Neural progenitor cell (in vitro differentiated cells): ENCODE data around the gene SNX25. TPM values are rescaled to one million over a fixed set of nuclear protein-coding genes. Genes with fewer than 3 reads are reported as not detected.

Source experiments
- DNase-seq: peaks from one replicate; pipeline ENCODE4 v3.0.0-alpha.2; 2016; ENCODE audit warnings: low spot score
- H2AFZ ChIP-seq: fragments of 200-600 bp; sonication (generic); replicated peaks from 2 replicates; pipeline ENCODE4 v1.6.1; 2016; ENCODE audit warnings: antibody characterized with exemption
- H3F3A ChIP-seq: fragments of 200-600 bp; sonication (generic); 2 replicates; pipeline ENCODE4 v1.6.1; 2016; ENCODE audit warnings: antibody characterized with exemption, low read depth
- H3K27ac ChIP-seq: fragments of 200-600 bp; sonication (generic); 2 replicates; pipeline ENCODE4 v1.5.1; 2016; ENCODE audit warnings: mild to moderate bottlenecking
- H3K27me3 ChIP-seq: fragments of 200-600 bp; sonication (generic); 2 replicates; pipeline ENCODE4 v1.6.1; 2016; ENCODE audit warnings: mild to moderate bottlenecking, moderate library complexity
- H3K36me3 ChIP-seq: fragments of 200-600 bp; sonication (generic); 2 replicates; pipeline ENCODE4 v1.5.1; 2016
- H3K4me1 ChIP-seq: fragments of 200-600 bp; sonication (generic); 2 replicates; pipeline ENCODE4 v1.6.1; 2016; ENCODE audit warnings: mixed run types
- H3K4me2 ChIP-seq: fragments of 200-600 bp; sonication (generic); 2 replicates; pipeline ENCODE4 v1.6.1; 2016
- H3K4me3 ChIP-seq: fragments of 200-600 bp; sonication (generic); 2 replicates; pipeline ENCODE4 v1.5.1; 2016
- H3K79me2 ChIP-seq: fragments of 200-600 bp; sonication (generic); 2 replicates; pipeline ENCODE4 v1.6.1; 2016; ENCODE audit warnings: low read depth
- H3K9ac ChIP-seq: fragments of 200-600 bp; sonication (generic); 2 replicates; pipeline ENCODE4 v1.6.1; 2016
- H3K9me3 ChIP-seq: fragments of 200-600 bp; sonication (generic); 2 replicates; pipeline ENCODE4 v1.5.1; 2016; ENCODE audit warnings: low read depth
- H4K20me1 ChIP-seq: fragments of 200-600 bp; sonication (generic); 2 replicates; pipeline ENCODE4 v1.6.1; 2016; ENCODE audit warnings: low read depth
- H3K27ac Mint-ChIP-seq: 3 replicates; pipeline ENCODE4 v1.8.0; 2021; ENCODE audit warnings: mixed read lengths
- H3K27me3 Mint-ChIP-seq: 2 replicates; pipeline ENCODE4 v1.8.0; 2022; ENCODE audit warnings: low read depth, mild to moderate bottlenecking, inconsistent platforms, moderate library complexity, mixed read lengths; ENCODE audit not compliant: insufficient read depth
- H3K36me3 Mint-ChIP-seq: 3 replicates; pipeline ENCODE4 v1.8.0; 2021; ENCODE audit warnings: mixed read lengths
- H3K4me1 Mint-ChIP-seq: 3 replicates; pipeline ENCODE4 v1.8.0; 2021; ENCODE audit warnings: mixed read lengths
- H3K4me3 Mint-ChIP-seq: 3 replicates; pipeline ENCODE4 v1.8.0; 2021; ENCODE audit warnings: mild to moderate bottlenecking, moderate library complexity, mixed read lengths
- H3K9me3 Mint-ChIP-seq: 3 replicates; pipeline ENCODE4 v1.8.0; 2020; ENCODE audit warnings: mixed read lengths
- EZH2 ChIP-seq: fragments of 200-600 bp; sonication (generic); IDR thresholded peaks from 2 replicates; pipeline ENCODE4 v1.6.1; 2017; ENCODE audit warnings: antibody characterized with exemption, mild to moderate bottlenecking, moderate library complexity
- EZH2phosphoT487 ChIP-seq: fragments of 200-600 bp; sonication (generic); IDR thresholded peaks from 2 replicates; pipeline ENCODE4 v1.6.1; 2017; ENCODE audit warnings: antibody characterized with exemption
- total RNA-seq: library from RNA; depleted of rRNA; stranded (reverse); fragments of >200 nt; gene quantifications from 2 replicates; pipeline ENCODE4 v1.2.3, GENCODE V29; 2015; ENCODE audit warnings: low replicate concordance
- TF ChIP-seq, protein P1 (sequence below): fragments of 200-600 bp; sonication (generic); IDR thresholded peaks from 2 replicates; pipeline ENCODE4 v1.5.1; 2017; ENCODE audit warnings: antibody characterized with exemption, mild to moderate bottlenecking

SNX25 gene
- total RNA-seq, 1 donor from 2014 or later = 50.8 TPM

GRCh38 chr4:185304944-185305690, 95.7 kb downstream of the SNX25 start:
- peak overlapping the region; percentile 99 for H3K27ac ChIP-seq
- no peaks in the 10 kb centered on the region for H3K27me3 Mint-ChIP-seq
- DNase-seq = peak; percentile 82
- H3K4me1 Mint-ChIP-seq = peaks cover 31% of the 10 kb centered on the region
- H3F3A ChIP-seq = peaks cover 36% of the 10 kb centered on the region
- peaks cover 11% of the 10 kb centered on the region for H3K79me2 ChIP-seq
- no peaks in the 10 kb centered on the region for H3K36me3 ChIP-seq
- H3K27me3 ChIP-seq = no peaks in the 10 kb centered on the region
- TF ChIP-seq EZH2 = no peak
- TF ChIP-seq, protein P1, sequence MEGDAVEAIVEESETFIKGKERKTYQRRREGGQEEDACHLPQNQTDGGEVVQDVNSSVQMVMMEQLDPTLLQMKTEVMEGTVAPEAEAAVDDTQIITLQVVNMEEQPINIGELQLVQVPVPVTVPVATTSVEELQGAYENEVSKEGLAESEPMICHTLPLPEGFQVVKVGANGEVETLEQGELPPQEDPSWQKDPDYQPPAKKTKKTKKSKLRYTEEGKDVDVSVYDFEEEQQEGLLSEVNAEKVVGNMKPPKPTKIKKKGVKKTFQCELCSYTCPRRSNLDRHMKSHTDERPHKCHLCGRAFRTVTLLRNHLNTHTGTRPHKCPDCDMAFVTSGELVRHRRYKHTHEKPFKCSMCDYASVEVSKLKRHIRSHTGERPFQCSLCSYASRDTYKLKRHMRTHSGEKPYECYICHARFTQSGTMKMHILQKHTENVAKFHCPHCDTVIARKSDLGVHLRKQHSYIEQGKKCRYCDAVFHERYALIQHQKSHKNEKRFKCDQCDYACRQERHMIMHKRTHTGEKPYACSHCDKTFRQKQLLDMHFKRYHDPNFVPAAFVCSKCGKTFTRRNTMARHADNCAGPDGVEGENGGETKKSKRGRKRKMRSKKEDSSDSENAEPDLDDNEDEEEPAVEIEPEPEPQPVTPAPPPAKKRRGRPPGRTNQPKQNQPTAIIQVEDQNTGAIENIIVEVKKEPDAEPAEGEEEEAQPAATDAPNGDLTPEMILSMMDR = peak; percentile 70
- no peak overlapping the region for H3K9ac ChIP-seq
- peak overlapping the region; percentile 20 for H3K4me3 ChIP-seq
- H2AFZ ChIP-seq = no peak overlapping the region
- no peaks in the 10 kb centered on the region for H3K9me3 ChIP-seq
- H4K20me1 ChIP-seq = no peaks in the 10 kb centered on the region
- no peak overlapping the region for H3K27ac Mint-ChIP-seq
- peak overlapping the region; percentile 61 for H3K4me2 ChIP-seq
- peaks cover 10% of the 10 kb centered on the region for H3K36me3 Mint-ChIP-seq
- no peaks in the 10 kb centered on the region for H3K9me3 Mint-ChIP-seq
- no peak overlapping the region for H3K4me3 Mint-ChIP-seq
- H3K4me1 ChIP-seq = peaks cover 36% of the 10 kb centered on the region

GRCh38 chr4:185305979-185306442, 96.6 kb downstream of the SNX25 start:
- Mint-ChIP-seq H3K27me3 (no peaks in the 10 kb centered on the region), H3K9me3 (no peaks in the 10 kb centered on the region), H3K27ac (no peak overlapping the region), H3K4me3 (no peak overlapping the region), H3K4me1 (peaks cover 31% of the 10 kb centered on the region), H3K36me3 (peaks cover 12% of the 10 kb centered on the region)
- no peaks in the 10 kb centered on the region for H4K20me1 ChIP-seq
- peak overlapping the region; percentile 99 for H3K27ac ChIP-seq
- H2AFZ ChIP-seq = no peak overlapping the region
- no peak overlapping the region for H3K9ac ChIP-seq
- peak overlapping the region; percentile 61 for H3K4me2 ChIP-seq
- H3K36me3 ChIP-seq = no peaks in the 10 kb centered on the region
- TF ChIP-seq EZH2phosphoT487 = peak; percentile 77
- TF ChIP-seq EZH2 = no peak
- TF ChIP-seq, protein P1 = no peak
- no peaks in the 10 kb centered on the region for H3K9me3 ChIP-seq
- peaks cover 36% of the 10 kb centered on the region for H3F3A ChIP-seq
- H3K79me2 ChIP-seq = peaks cover 11% of the 10 kb centered on the region
- no peaks in the 10 kb centered on the region for H3K27me3 ChIP-seq
- DNase-seq = peak; percentile 92
- peaks cover 36% of the 10 kb centered on the region for H3K4me1 ChIP-seq
- H3K4me3 ChIP-seq = peak overlapping the region; percentile 20

- H3K4me1 ChIP-seq = peaks cover 36% of the 10 kb centered on the region
- H3K4me2 ChIP-seq = peak overlapping the region; percentile 61
Observed at GRCh38 chr4:185307136-185307950, 97.9 kb downstream of the SNX25 start.

More at GRCh38 chr4:185307136-185307950, 97.9 kb downstream of the SNX25 start:
- H3K27me3 ChIP-seq = no peaks in the 10 kb centered on the region
- peak overlapping the region; percentile 3 for H3K9ac ChIP-seq
- H3K79me2 ChIP-seq = peaks cover 11% of the 10 kb centered on the region
- no peaks in the 10 kb centered on the region for H3K9me3 Mint-ChIP-seq
- DNase-seq = peak; percentile 20
- no peak overlapping the region for H2AFZ ChIP-seq
- peaks cover 20% of the 10 kb centered on the region for H3K36me3 Mint-ChIP-seq
- no peak overlapping the region for H3K4me3 Mint-ChIP-seq
- no peaks in the 10 kb centered on the region for H4K20me1 ChIP-seq
- no peaks in the 10 kb centered on the region for H3K36me3 ChIP-seq
- no peaks in the 10 kb centered on the region for H3K27me3 Mint-ChIP-seq
- H3K4me1 Mint-ChIP-seq = peaks cover 31% of the 10 kb centered on the region
- H3F3A ChIP-seq = peaks cover 36% of the 10 kb centered on the region
- no peak for TF ChIP-seq EZH2phosphoT487
- TF ChIP-seq, protein P1 = no peak
- TF ChIP-seq EZH2 = no peak
- H3K27ac ChIP-seq = peak overlapping the region; percentile 99
- no peak overlapping the region for H3K4me3 ChIP-seq
- H3K27ac Mint-ChIP-seq = peak overlapping the region; percentile 5
- no peaks in the 10 kb centered on the region for H3K9me3 ChIP-seq
